Posterior vena cava (tissue), 2 donors: ENCODE measurements around the gene KITLG. TPM values are rescaled to one million over a fixed set of nuclear protein-coding genes. Genes with fewer than 3 reads are reported as not detected.

Source experiments
- DNase-seq: peaks from one replicate; pipeline ENCODE4 v3.0.0-alpha.2; 2020; ENCODE audit warnings: low spot score
- intact Hi-C, 2 donors: fragments of 100-400 bp; cut with DNase I; formaldehyde crosslinking; loops; one replicate each; pipeline versions ENCODE4 v1.14.1 to v1.14.2; 2022 to 2023
- total RNA-seq, 2 donors: library from RNA; stranded (reverse); fragmentation: NEBNext Ultra II Directional; extraction: Animal tissue kit (Norgen Biotek cat#: 25700); gene quantifications; one replicate each; pipeline ENCODE4 v1.2.1, GENCODE V29; 2021
- donor health status: DM: yes; HTN: yes; CAD: no.
- donor health status: DM: yes; HTN: yes; CAD: no.

KITLG gene
- total RNA-seq, 2 donors from 2014 or later: 11.8 to 15.1 TPM

- DNase-seq: no peak
- intact Hi-C loops: no loop called here
Measured at GRCh38 chr12:88578276-88579160, 1.8 kb downstream of the KITLG start.

GRCh38 chr12:88577537-88577936, 2.7 kb downstream of the KITLG start:
- DNase-seq: no peak
- intact Hi-C loops: no loop called here

DNA sequence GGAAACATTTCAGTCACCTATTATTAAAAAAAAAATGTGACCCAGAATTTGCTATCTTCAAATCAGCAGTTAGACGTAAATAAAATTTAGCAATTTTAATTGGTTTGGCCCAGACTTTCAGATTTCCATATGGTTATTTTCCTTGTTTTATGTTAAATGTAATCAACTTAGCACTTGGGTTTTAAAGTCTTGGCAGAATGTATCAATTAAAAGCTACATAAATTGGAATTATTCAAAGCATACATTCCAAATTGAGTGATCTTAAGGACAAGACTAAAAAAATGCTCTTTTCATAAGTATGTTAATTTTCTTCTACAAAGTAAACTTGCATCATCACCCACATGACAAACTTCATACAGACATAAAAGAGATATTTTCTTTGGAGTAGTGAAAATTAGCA, 3.4 kb downstream of the KITLG start:
- intact Hi-C loops: no loop called here
- no peak for DNase-seq

GRCh38 chr12:88575361-88575970, 4.8 kb downstream of the KITLG start:
- DNase-seq: no peak
- intact Hi-C loops: no loop called here

GRCh38 chr12:88574278-88574677, 6.0 kb downstream of the KITLG start:
- no peak for DNase-seq
- intact Hi-C loops: no loop called here

GRCh38 chr12:88573583-88573982, 6.7 kb downstream of the KITLG start:
- intact Hi-C loops: no loop called here
- DNase-seq: no peak

GRCh38 chr12:88572781-88573549, 7.3 kb downstream of the KITLG start:
- intact Hi-C loops: no loop called here
- no peak for DNase-seq

DNA sequence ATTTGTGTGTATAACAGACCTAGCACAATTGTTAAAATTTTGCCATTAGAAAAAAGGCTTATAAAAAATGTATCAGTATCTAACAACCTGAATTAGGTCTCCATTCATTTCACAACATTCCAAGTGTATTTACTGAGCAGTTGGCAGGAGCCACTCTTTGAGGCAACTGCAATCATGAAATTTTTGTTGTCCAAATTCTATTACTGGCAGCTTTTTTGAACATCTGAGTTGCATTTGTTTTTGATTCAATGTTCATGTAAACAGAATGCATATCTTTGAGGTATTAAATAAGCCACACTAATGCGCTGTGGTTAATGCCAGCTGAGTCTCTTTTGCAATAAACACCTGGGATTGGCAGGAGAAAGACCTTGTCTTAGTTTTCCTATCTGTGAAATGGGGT, 8.7 kb downstream of the KITLG start:
- intact Hi-C loops: no loop called here
- no peak for DNase-seq

GRCh38 chr12:88570103-88570502, 10.2 kb downstream of the KITLG start:
- intact Hi-C loops: no loop called here
- no peak for DNase-seq

DNA sequence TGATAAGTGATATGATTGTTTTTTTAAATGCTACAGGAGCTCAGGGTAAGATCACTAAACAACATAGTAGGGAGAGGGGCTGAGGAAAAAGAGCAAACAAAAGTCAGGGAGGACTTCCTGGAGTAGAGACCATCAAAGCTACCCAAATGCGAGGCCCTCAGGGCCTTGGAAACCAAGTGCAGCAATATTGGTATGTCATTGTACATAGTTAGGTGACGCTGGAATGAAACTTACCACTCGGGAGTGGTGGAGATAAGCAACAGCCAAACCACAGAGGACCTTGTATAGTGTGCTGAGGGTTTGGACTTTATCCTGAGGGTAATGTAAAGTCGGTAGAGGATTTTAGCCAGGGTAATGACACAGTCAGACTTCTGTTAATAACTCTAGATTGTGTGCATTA, 13.8 kb downstream of the KITLG start:
- intact Hi-C loops: no loop called here

GRCh38 chr12:88562846-88563582, 17.3 kb downstream of the KITLG start:
- no peak for DNase-seq

More for the DNA sequence above, 13.8 kb downstream of the KITLG start:
- no peak for DNase-seq

GRCh38 chr12:88562151-88562550, 18.1 kb downstream of the KITLG start:
- no peak for DNase-seq
- intact Hi-C loops: no loop called here

More at GRCh38 chr12:88562846-88563582, 17.3 kb downstream of the KITLG start:
- intact Hi-C loops: no loop called here

GRCh38 chr12:88559772-88560171, 20.5 kb downstream of the KITLG start:
- intact Hi-C loops: no loop called here
- DNase-seq: no peak

DNA sequence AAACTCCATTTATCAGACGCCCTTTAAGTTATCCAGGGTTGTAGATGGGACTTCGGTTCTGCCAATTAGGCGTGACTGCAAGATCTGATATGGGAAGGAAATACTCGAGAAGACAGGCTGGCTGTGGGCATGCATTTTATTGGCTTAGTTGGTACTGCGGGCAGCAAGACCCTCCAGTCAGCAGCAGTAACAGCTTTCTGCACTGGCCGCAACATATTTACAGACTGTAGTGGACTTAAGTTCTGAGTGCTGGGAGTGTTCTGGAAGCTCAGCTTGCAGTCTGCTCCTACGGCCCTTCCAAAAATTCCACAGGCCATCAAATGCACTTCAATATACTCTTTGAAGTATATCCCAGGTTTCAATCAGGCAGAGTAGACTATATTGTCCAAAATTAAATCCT, 21.1 kb downstream of the KITLG start:
- intact Hi-C loops: no loop called here
- DNase-seq: no peak

DNA sequence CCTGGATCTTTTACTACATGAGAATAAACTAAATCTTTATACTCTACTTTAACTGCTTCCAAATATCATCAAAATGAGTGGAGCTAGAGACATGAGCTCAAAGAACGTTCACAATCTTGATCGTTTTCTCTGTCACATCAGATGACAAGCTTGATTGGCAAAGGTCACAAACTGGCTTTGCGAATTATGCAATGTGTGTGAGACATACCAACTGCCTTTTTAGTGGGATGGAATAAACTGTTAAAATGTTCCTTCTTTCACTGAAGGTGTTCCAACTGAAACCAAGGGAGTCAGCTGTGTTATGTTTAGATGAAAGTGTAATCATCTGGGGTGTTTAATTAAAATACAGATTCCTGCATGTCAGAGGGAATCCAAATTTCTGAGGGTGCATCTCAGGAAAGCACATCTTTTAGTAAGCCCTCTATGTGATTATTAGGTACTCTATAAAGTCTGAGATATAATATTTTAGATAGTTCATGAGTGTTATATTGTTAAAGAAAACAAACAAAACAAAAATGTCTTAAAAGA, 21.9 kb downstream of the KITLG start:
- intact Hi-C loops: no loop called here
- DNase-seq: no peak

GRCh38 chr12:88556213-88556774, 24.0 kb downstream of the KITLG start:
- intact Hi-C loops: no loop called here
- DNase-seq: no peak

- no peak for DNase-seq
- intact Hi-C loops: no loop called here
Measured at GRCh38 chr12:88553941-88554658, 26.2 kb downstream of the KITLG start.

- intact Hi-C loops: no loop called here
- no peak for DNase-seq
Measured at GRCh38 chr12:88552610-88553079, 27.6 kb downstream of the KITLG start.
